HG03354 (cell line): ENCODE results near the gene CALML5.

Source experiments
- ATAC-seq: cut with Tn5 transposase; IDR thresholded peaks from one replicate; pipeline ENCODE4 v1.9.1; 2021; ENCODE audit warnings: mild to moderate bottlenecking; ENCODE audit not compliant: unreplicated experiment, poor library complexity, severe bottlenecking

CALML5 gene

GRCh38 chr10:5534051-5534821, 34.9 kb upstream of the CALML5 start:
- ATAC-seq = no peak

GRCh38 chr10:5533098-5533731, 33.8 kb upstream of the CALML5 start:
- no peak for ATAC-seq

- ATAC-seq = no peak
Observed at GRCh38 chr10:5532618-5533097, 33.3 kb upstream of the CALML5 start.

- ATAC-seq = no peak
Observed at GRCh38 chr10:5532307-5532605, 32.9 kb upstream of the CALML5 start.

- no peak for ATAC-seq
Observed at GRCh38 chr10:5531558-5532306, 32.4 kb upstream of the CALML5 start.

- ATAC-seq = no peak
Observed at GRCh38 chr10:5530846-5531557, 31.6 kb upstream of the CALML5 start.

- ATAC-seq = no peak
Observed at GRCh38 chr10:5530412-5530806, 31.0 kb upstream of the CALML5 start.

- no peak for ATAC-seq
Observed at GRCh38 chr10:5529702-5530411, 30.5 kb upstream of the CALML5 start.

GRCh38 chr10:5528989-5529701, 29.8 kb upstream of the CALML5 start:
- no peak for ATAC-seq

- no peak for ATAC-seq
Observed at GRCh38 chr10:5527332-5528200, 28.2 kb upstream of the CALML5 start.

- ATAC-seq = no peak
Observed at GRCh38 chr10:5526691-5527331, 27.4 kb upstream of the CALML5 start.

- ATAC-seq = no peak
Observed at GRCh38 chr10:5525561-5526341, 26.4 kb upstream of the CALML5 start.

- ATAC-seq = no peak
Observed at GRCh38 chr10:5524641-5525560, 25.5 kb upstream of the CALML5 start, which contains the start of gene CALML3. CALML3 (plus strand) TSS chr10:5524961; CDS start chr10:5525086, 125 bp downstream.

- no peak for ATAC-seq
Observed at GRCh38 chr10:5523796-5524574, 24.6 kb upstream of the CALML5 start.

- no peak for ATAC-seq
Observed at GRCh38 chr10:5522913-5523560, 23.7 kb upstream of the CALML5 start.
